HG03103 (cell line): ENCODE data around the gene PLA2G7.

Experiments used
- ATAC-seq: cut with Tn5 transposase; IDR thresholded peaks from one replicate; pipeline ENCODE4 v1.9.1; 2021; ENCODE audit warnings: low read depth; ENCODE audit not compliant: unreplicated experiment

PLA2G7 gene

DNA sequence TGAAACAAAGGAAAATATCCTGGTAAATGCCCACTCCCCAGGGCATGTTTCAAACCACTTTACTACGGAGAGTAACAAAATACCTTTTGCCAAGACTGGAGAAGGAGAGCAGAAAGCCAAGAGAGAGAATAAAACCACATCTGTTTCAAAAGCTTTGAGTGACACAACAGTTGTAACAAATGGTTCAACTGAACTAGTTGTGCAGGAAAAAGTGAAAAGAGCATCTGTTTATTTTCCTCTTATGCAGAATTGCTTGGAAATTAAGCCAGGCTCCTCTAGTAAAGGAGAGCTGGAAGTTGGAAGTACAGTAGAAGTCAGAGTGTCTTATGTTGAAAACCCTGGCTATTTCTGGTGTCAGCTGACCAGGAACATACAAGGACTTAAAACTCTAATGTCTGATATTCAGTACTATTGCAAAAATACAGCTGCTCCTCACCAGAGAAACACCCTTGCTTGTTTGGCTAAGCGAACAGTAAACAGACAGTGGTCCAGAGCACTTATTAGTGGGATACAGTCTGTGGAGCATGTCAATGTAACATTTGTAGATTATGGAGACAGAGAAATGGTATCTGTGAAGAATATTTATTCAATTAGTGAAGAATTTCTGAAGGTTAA lies 44.9 kb downstream of the PLA2G7 start:
- ATAC-seq = no peak

DNA sequence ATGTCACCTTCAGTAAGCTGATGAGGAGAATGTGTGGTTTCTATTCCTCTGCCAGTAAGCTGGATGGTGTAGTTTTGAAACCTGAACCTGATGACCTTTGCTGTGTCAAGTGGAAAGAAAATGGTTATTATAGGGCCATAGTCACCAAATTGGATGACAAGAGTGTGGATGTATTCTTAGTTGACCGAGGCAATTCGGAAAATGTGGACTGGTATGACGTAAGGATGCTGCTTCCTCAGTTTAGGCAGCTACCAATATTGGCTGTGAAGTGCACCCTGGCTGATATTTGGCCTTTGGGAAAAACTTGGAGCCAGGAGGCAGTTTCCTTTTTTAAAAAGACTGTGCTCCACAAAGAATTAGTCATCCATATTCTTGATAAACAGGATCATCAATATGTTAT lies 45.5 kb downstream of the PLA2G7 start:
- no peak for ATAC-seq

DNA sequence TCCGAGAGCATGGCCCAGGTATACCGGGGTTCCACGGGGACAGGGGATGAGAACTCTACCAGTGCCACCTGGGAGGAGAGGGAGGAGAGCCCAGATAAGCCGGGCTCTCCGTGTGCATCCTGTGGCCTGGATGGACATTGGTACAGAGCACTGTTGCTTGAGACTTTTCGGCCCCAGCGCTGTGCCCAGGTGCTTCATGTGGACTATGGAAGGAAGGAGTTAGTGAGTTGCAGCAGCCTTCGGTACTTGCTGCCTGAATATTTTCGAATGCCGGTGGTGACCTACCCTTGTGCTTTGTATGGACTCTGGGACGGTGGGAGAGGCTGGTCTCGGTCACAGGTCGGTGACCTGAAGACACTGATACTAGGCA lies 46.2 kb downstream of the PLA2G7 start:
- no peak for ATAC-seq

DNA sequence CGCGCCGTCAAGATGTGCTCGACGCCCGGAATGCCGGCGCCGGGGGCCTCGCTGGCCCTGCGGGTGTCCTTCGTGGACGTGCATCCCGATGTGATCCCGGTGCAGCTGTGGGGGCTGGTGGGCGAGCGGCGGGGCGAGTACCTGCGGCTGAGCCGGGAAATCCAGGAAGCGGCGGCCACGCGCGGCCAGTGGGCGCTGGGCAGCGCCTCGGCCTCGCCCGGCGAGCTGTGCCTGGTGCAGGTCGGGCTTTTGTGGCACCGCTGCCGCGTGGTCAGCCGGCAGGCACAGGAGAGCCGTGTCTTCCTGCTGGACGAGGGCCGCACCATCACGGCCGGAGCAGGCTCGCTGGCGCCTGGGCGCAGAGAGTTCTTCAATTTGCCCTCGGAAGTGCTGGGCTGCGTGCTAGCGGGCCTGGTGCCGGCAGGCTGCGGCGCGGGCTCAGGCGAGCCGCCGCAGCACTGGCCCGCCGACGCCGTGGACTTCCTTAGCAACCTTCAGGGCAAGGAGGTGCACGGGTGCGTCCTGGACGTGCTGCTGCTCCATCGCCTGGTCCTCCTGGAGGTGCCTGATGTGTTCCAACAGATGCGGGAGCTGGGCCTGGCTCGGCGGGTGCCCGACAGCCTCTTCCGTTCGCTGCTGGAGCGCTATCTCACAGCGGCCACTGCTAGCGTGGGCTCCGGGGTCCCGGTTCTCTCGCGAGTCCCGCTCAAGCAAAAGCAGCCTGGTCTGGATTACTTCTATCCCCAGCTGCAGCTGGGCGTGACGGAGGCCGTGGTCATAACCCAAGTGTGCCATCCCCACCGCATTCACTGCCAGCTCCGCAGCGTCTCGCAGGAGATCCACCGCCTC lies 46.8 kb downstream of the PLA2G7 start:
- no peak for ATAC-seq

DNA sequence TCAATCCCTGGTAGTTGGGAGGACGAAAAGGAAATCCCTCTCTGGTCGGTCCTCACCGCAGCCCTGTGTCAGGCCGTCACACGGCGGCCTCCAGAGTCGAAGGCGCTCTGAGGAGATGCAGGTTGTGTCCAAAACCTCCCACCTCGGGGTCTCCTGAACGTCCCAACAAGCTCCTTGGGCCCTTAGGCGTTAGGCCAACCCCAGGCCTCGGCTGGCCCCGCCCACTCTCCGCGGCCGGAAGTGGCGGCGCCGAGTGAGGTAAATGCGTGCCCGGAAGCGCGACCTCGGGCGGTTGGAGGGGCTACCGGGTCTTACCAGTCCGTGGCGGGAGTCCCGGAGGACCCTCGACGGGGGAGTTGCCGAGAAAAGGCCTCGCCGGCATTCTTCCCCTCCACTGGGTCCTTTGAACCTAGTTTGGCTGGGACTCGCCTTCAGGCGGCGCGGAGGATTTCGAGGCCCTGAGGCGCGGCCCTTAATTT lies 47.5 kb downstream of the PLA2G7 start, which contains the start of gene TDRD6:
Gene TDRD6, plus strand, starts transcription at position 267 of the 479 bp plus-strand sequence. CDS start 244 bp downstream, outside the sequence.
- no peak for ATAC-seq

DNA sequence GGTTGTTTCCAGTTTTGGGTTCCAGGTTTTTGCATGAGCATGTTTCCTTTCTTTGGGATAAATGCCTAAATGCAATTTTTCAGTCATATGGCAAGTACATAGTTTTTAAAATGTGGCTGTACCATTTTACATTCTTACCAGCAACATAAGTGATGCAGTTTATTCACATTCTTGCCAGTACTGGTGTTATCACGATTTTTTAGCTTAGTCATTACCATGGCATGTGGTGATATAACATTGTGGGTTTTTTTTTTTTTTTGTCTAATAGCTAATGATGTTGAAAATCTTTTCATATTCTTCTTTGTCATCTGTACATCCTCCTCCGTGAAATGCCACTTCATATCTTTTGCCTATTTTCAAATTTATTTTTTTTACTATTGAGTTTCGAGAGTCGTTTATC lies 50.4 kb downstream of the PLA2G7 start:
- no peak for ATAC-seq

DNA sequence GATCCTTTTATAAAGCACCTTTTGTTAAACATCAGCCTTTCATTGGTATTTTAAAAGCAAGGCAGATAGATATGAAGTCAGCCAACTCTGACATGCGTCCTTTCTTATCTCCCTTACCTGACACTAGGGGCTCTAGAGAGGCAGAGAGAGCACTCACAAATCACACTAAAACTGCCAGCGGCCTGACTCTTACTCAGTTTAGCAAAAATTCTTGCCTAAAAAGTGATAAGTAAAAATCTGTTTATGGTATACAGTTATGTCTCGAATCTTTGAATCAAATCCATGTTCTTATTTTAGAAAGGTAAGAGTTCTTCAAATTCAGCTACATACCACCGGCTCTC lies 57.9 kb downstream of the PLA2G7 start:
- no peak for ATAC-seq

DNA sequence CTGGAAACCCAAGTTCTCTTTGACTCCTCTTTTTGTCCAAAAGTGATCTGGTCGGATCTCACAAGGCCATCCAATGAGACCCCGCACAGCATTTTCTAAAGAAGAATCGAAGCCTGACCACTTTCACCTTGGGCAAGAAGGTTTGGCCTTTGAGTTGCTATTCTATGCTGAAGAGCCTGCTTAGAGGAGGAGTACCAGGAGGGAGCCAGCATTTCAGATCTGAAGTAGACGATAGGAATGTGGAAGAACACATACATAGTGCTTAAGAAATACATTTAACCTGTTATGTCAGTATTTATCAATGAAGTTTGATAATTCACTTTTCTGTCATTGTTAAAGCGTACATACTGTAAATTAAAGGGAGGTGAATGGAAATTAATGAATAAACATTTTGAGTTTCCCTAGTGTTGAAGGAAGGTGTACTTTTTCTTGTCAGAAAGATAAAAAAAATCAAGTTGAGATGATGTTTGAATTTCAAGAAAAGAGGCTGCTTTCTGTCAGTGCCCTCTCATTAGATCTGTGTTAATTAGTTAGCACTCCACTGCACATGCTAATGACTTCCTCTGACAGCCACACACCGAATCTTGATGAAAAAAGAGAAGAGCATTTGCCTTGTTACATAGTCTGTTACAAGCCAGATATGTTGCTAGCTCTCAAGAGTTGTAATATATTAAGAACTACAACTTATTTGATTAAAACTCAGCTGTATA lies 58.4 kb downstream of the PLA2G7 start:
- ATAC-seq = no peak

DNA sequence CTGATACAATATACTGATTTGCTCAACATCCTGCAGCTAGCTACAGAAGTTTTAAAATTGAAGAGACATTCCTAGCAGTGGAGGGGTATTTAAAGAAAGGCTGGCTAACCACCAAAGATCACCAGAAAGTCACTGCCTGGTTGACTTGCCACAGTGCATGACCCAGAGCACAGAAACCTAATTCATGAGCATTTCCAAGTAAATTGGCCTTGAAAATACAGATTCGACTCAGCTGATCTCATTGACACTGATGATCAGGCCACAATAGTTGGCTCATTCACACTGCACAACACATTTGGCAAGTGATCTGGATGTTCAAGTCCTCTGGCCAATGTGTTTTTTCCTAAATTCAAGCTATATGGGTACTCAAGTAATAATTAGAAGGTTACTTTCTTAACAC lies 60.8 kb downstream of the PLA2G7 start:
- ATAC-seq = no peak

DNA sequence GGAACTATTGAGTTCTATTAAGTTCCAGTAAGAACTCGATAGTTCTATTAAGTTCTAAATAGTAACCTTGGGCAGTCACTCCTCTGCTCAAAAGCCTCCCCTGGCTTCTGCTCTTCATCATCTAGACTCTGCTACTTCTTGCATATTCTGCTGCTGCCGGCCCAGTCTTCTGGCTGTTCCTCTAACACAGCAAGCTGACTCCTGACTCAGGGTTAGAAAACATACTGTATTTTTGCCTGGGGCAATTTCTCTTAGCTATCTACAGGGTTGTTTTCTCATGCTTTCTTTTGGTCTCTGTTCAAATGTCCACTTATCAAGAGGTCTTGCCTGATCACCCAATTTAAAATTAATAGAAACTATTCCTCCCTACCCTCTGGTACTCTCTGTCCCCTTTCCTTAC lies 67.8 kb downstream of the PLA2G7 start:
- ATAC-seq = no peak

DNA sequence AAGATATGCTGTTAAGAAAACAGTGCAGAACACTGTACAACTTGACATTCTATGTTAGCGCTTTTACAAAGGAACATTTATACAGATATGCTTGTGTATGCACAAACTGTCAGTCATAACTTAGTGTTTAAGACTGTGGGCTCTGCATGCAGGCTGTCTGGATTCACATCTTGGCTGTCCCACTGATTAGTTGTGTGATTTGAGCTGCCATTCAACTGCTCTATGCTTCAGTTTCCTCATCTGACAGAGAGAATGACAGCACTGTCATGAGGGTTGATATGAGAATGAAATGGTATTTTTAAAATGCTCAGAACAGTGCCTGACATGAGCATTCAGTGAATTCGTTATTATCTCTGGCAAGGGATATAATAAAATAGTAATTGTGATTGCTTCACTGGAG lies 73.7 kb downstream of the PLA2G7 start:
- ATAC-seq = no peak

DNA sequence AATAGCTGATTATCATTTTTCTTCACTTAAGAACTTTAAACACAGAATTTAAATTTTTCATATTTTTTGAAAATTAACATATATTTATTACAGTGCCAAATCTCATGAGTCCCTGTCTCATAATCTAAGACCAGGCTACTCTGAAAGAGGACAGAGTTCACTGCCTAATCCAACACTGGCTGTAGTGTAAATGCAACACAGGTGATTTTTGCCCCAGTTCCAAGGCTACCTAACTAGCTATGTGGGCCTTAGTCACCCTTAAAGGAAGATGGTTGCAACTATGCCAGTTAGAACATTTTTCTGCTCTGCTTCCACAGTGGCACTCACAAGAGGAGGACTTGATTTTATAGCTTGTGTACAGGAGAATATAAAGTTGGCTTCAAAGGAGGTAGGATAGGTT lies 77.5 kb downstream of the PLA2G7 start:
- ATAC-seq = no peak

DNA sequence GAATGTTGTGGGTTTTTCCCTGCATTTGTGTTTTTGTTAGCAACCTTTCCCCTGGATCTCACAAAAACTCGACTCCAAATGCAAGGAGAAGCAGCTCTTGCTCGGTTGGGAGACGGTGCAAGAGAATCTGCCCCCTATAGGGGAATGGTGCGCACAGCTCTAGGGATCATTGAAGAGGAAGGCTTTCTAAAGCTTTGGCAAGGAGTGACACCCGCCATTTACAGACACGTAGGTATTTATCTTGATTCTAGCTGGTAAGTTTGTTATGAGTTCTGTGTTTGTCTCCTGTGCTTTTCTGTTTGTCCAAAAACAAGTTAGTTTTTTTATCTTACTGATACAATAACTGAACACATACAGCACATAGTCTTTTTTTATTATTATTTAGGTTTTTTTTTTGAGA lies 79.4 kb downstream of the PLA2G7 start:
- no peak for ATAC-seq
